Hepatocyte (in vitro differentiated cells): ENCODE measurements around the gene PAMR1. TPM values are rescaled to one million over a fixed set of nuclear protein-coding genes. Genes with fewer than 3 reads are reported as not detected.

ENCODE experiments used
- DNase-seq: peaks from one replicate; pipeline ENCODE4 v3.0.0-alpha.2; 2016; ENCODE audit warnings: low spot score
- H2AFZ ChIP-seq: fragments of 200-600 bp; sonication (generic); 2 replicates; pipeline ENCODE4 v1.6.0; 2016; ENCODE audit warnings: antibody characterized with exemption, mild to moderate bottlenecking
- H3K27ac ChIP-seq: fragments of 200-600 bp; sonication (generic); 2 replicates; pipeline ENCODE4 v1.5.1; 2016; ENCODE audit warnings: mild to moderate bottlenecking
- H3K27me3 ChIP-seq: fragments of 200-600 bp; sonication (generic); 2 replicates; pipeline ENCODE4 v1.6.1; 2016
- H3K36me3 ChIP-seq: fragments of 200-600 bp; sonication (generic); replicated peaks from 2 replicates; pipeline ENCODE4 v1.5.1; 2016; ENCODE audit warnings: low read depth; ENCODE audit not compliant: insufficient read depth
- H3K4me1 ChIP-seq: fragments of 200-600 bp; sonication (generic); 2 replicates; pipeline ENCODE4 v1.5.1; 2016; ENCODE audit warnings: mild to moderate bottlenecking, moderate library complexity; ENCODE audit not compliant: insufficient read depth
- H3K4me2 ChIP-seq: fragments of 200-600 bp; sonication (generic); 2 replicates; pipeline ENCODE4 v1.6.0; 2016
- H3K4me3 ChIP-seq: fragments of 200-600 bp; sonication (generic); 2 replicates; pipeline ENCODE4 v1.5.1; 2016; ENCODE audit warnings: mild to moderate bottlenecking
- H3K79me2 ChIP-seq: fragments of 200-600 bp; sonication (generic); 2 replicates; pipeline ENCODE4 v1.6.0; 2017; ENCODE audit warnings: mild to moderate bottlenecking
- H3K9me2 ChIP-seq: fragments of 200-600 bp; sonication (generic); replicated peaks from 2 replicates; pipeline ENCODE4 v1.6.0; 2017; ENCODE audit warnings: mild to moderate bottlenecking; ENCODE audit not compliant: insufficient read depth
- H3K9me3 ChIP-seq: fragments of 200-600 bp; sonication (generic); 2 replicates; pipeline ENCODE4 v1.5.1; 2016; ENCODE audit warnings: low read depth, mild to moderate bottlenecking
- H4K20me1 ChIP-seq: fragments of 200-600 bp; sonication (generic); 2 replicates; pipeline ENCODE4 v1.6.0; 2016; ENCODE audit warnings: mild to moderate bottlenecking; ENCODE audit not compliant: insufficient read depth, poor library complexity, severe bottlenecking
- CTCF ChIP-seq: fragments of 200-600 bp; sonication (generic); IDR thresholded peaks from 2 replicates; pipeline ENCODE4 v1.5.1; 2016; ENCODE audit warnings: antibody characterized with exemption, mild to moderate bottlenecking; ENCODE audit not compliant: poor library complexity
- EZH2 ChIP-seq: fragments of 200-600 bp; sonication (generic); IDR thresholded peaks from 2 replicates; pipeline ENCODE4 v1.6.1; 2016; ENCODE audit warnings: antibody characterized with exemption, mild to moderate bottlenecking, borderline replicate concordance
- EZH2phosphoT487 ChIP-seq: fragments of 200-600 bp; sonication (generic); IDR thresholded peaks from one replicate; pipeline ENCODE4 v1.6.1; 2018; ENCODE audit warnings: antibody characterized with exemption, mild to moderate bottlenecking, low read depth, moderate library complexity; ENCODE audit not compliant: unreplicated experiment, severe bottlenecking
- WGBS: methylation state at CpG from one replicate; pipeline ENCODE4 v1.1.6; 2016; ENCODE audit warnings: low lambda C conversion rate; ENCODE audit errors: missing lambda C conversion rate; 5-methylcytosine and 5-hydroxymethylcytosine counted together
- polyA plus RNA-seq: library from polyadenylated mRNA; unstranded; fragments of >200 nt; fragmentation: Nextera tagmentation; extraction: Ambion mirVana; gene quantifications from 2 replicates; pipeline ENCODE4 v1.2.1, GENCODE V29; 2016
- total RNA-seq: library from RNA; depleted of rRNA; stranded (reverse); fragments of >200 nt; gene quantifications from 2 replicates; pipeline ENCODE4 v1.2.3, GENCODE V29; 2014

Gene PAMR1
- total RNA-seq: 24.8 and 31.1 TPM in 2 replicates
- 26.3 and 35.2 TPM in 2 replicates for polyA plus RNA-seq

GRCh38 chr11:35525501-35526175 is at the start of gene PAMR1:
Gene PAMR1, minus strand, starts transcription at chr11:35525616. Its CDS starts 31 bp downstream, at chr11:35525585.
- no peak within 1 kb of the TSS for H3K4me3 ChIP-seq
- no peaks in the 10 kb centered on the region for H3K9me3 ChIP-seq
- no peaks in the 10 kb centered on the region for H3K27me3 ChIP-seq
- WGBS: 3% methylated on average over 33 of the region's 34 CpGs
- H4K20me1 ChIP-seq: no peaks in the 10 kb centered on the region
- peak; percentile 75 for DNase-seq
- H3K36me3 ChIP-seq: no peaks in the 10 kb centered on the region
- peak within 1 kb of the TSS; percentile 92 for H3K4me2 ChIP-seq
- peak within 1 kb of the TSS; percentile 61 for H2AFZ ChIP-seq
- peak within 1 kb of the TSS; percentile 12 for H3K27ac ChIP-seq
- H3K9me2 ChIP-seq: no peaks in the 10 kb centered on the region
- no peaks in the 10 kb centered on the region for H3K79me2 ChIP-seq
- TF ChIP-seq EZH2 (no peak), EZH2phosphoT487 (no peak), CTCF (no peak)
- peaks cover 32% of the 10 kb centered on the region for H3K4me1 ChIP-seq

- Histone ChIP-seq H3K36me3 (no peaks in the 10 kb centered on the region), H3K27me3 (no peaks in the 10 kb centered on the region), H4K20me1 (no peaks in the 10 kb centered on the region), H3K27ac (no peak overlapping the region), H3K4me1 (no peaks in the 10 kb centered on the region), H3K9me2 (no peaks in the 10 kb centered on the region), H2AFZ (no peak overlapping the region), H3K4me3 (no peak overlapping the region), H3K79me2 (no peaks in the 10 kb centered on the region), H3K9me3 (no peaks in the 10 kb centered on the region), H3K4me2 (no peak overlapping the region)
- WGBS: 48% methylated on average over 3 of the region's 3 CpGs
- TF ChIP-seq EZH2phosphoT487 (no peak), CTCF (no peak), EZH2 (no peak)
- no peak for DNase-seq
Measured at GRCh38 chr11:35571696-35572095, 46.3 kb upstream of the PAMR1 start.

- Histone ChIP-seq H3K4me3 (no peak overlapping the region), H3K9me2 (no peaks in the 10 kb centered on the region), H3K4me2 (no peak overlapping the region), H3K4me1 (no peaks in the 10 kb centered on the region), H3K36me3 (no peaks in the 10 kb centered on the region), H2AFZ (no peak overlapping the region), H3K79me2 (no peaks in the 10 kb centered on the region), H3K27ac (no peak overlapping the region), H3K27me3 (no peaks in the 10 kb centered on the region), H3K9me3 (no peaks in the 10 kb centered on the region), H4K20me1 (no peaks in the 10 kb centered on the region)
- TF ChIP-seq EZH2phosphoT487: no peak
- TF ChIP-seq EZH2: no peak
- TF ChIP-seq CTCF: no peak
- 21% methylated on average over 1 of the region's 1 CpG for WGBS
- no peak for DNase-seq
Measured at GRCh38 chr11:35567737-35568465, 42.5 kb upstream of the PAMR1 start.
